NCI-H526 (cell line): ENCODE measurements around the gene C17orf107.
"Not testable (repeated sequence)": the region's sequence is repeated elsewhere in the genome, so short reads cannot be mapped to it uniquely, and the experiment has no call there.

Experiments used
- DNase-seq, 2 experiments: peaks; one replicate each; lab custom pipeline; 2025; lab: John Stamatoyannopoulos, UW

C17orf107 gene

DNA sequence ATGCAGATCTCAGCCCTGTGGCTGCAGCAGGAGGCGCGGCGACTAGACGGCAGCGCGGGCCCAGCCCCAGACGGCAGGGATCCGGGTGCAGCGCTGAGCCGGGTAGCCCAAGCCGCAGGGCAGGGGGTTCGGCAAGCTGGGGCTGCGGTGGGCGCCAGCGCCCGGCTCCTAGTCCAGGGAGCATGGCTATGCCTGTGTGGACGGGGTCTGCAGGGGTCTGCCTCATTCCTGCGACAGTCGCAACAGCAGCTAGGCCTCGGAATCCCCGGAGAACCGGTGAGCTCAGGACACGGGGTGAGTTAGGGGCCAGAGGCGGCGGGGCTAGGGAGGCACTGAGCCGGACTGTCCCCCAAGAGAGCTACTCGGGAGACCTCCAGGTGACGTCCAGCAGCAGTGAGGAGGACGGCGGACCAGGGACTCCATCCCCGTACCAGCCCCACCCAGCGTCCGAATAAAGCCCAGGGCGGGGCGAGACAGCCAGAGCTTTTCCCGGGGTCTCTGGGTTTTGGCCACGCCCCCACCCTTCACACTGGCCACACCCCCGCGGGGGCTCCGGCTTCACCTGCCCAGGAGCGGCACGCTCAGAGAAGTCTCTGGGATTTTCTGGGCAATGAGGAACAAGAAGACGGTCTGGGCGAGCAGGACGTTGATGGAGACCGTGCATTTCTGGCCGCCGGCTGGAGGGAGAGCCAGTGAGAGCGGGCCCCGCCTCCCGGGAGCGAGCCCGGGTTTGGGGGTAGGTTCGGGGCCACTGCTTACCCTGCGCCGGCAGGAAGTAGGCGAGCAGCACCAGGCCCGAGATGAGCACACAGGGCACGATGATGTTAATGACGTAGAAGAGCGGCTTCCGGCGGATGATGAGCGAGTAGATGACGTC is 1.1 kb downstream of the C17orf107 start:
- DNase-seq: no peak

GRCh38 chr17:4901108-4901647 is 1.8 kb downstream of the C17orf107 start:
- no peak for DNase-seq

DNA sequence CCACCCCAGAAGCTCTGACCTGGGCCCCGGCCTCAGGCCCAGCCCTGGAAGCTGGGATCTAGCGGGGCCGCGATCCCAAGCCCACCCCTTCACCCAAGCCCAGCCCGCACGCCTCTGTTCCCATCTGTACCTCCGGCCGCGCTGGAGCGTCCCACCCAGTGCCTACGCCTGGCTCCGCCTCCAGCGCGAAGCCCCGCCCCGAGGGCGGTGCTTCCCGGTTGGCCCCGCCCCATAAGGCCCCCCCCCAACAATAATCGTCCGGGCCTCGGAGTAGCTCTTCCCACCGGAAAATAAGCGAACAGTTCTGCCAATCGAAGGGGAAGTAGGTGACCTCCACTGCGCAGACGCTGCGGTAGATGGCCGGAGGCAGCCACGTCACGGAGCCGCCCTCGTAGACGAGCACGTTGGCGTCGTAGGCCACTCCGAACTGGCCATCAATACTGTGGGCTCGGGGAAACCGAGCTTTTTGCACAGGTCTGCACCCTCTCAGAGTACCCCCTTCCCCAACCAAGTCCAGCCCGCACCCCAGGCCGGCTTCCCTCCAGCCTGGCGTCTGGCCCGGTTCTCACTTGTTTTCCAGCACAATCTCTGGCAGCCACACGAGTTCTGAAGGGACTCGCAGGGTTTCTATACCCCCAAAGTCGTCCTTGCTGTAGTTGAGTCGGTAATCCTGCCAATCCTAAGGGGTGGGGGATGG is 2.5 kb downstream of the C17orf107 start:
- no peak for DNase-seq

GRCh38 chr17:4902540-4902939 is 3.2 kb downstream of the C17orf107 start:
- DNase-seq: no peak

DNA sequence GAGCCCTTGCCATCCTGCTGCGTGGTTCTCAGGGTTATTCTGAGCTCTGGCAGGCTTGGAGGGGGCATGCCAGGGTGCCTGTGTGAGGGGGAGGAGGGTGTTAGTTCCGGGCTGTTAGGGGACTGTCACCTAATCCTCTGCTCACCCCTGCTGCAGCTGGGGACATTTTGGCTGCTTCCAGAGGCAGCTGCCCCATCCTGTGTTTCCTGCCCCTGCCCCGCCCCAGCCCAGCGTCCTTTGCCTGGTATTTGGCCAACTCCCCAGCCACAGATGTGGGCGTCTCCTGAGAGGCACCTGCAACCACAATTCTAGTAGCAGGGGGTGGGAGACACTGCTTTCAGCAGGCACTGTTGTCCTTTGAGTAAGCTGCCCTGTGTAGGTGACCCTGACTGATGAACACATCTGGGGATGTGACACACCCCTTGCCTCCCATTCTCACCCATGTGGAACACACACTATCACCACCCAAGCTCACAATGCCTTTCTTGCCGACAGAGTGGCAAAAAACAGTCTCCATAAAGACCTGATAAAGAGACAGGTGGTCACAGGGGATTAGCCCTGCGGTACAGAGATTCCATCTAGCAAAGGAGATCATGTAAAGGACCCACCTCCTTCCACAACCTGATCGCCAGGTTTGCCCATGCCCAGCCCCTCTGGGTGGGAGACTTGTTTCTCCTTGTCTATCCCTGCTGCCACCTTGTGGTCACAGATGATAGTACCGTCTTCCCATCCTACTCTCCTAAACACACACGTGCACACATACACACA is 3.9 kb downstream of the C17orf107 start, which contains the start of gene CHRNE:
TSS of gene CHRNE (minus strand) at position 48 of the 768 bp plus-strand sequence. CDS start at position 13, 35 bp downstream.
- DNase-seq: peak; percentile 71 to 82

DNA sequence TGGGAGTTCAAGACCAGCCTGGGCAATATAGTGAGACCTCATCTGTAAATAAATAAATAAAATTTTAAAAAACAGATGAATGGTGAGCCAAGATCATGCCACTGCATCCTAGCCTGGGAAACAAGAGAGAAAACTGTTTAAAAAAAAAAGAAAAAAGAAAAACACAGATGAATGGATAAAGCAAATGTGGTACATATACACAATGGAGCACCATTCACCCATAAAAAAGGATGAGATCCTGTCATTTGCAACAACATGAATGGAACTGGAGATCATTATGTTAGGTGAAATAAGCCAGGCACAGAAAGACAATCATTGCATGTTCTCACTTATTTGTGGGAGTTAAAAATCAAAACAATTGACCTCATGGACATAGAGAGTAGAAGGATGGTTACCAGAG is 7.3 kb downstream of the C17orf107 start:
- DNase-seq: not testable (repeated sequence)

- peak in 1 of 2 experiments; percentile 22 for DNase-seq
These were observed 9.0 kb downstream of the C17orf107 start for GRCh38 chr17:4908301-4908700.

DNA sequence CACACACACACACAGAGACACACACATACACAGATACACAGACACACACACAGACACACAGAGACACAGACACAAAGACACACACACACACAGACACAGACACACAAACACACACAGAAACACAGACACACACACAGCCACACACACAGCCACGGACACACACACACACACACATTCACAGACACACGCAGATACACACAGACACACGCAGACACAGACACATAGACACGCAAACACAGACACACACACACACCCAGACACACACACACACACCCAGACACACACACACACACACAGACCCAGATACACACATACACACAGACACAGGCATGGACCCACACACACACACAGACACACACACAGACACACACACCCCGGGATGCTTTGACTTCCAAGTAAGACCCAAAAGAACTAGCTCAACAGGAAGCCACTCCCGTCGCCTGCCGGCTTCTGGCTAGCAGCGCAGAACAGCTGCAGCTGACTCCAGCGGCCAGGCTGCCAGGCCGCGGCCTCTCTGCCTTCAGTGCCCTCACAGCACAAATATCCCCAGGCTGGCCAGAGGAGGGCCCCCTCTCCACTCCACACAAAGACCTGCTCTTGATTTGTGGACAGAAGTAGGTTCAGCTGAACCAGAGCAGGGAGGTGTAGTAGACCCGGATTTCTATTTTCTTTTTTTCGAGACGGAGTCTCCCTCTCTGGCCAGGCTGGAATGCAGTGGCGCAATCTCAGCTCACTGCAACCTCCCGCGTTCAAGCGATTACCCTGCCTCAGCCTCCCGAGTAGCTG is 9.6 kb downstream of the C17orf107 start:
- peak; percentile 66 to 85 for DNase-seq

DNA sequence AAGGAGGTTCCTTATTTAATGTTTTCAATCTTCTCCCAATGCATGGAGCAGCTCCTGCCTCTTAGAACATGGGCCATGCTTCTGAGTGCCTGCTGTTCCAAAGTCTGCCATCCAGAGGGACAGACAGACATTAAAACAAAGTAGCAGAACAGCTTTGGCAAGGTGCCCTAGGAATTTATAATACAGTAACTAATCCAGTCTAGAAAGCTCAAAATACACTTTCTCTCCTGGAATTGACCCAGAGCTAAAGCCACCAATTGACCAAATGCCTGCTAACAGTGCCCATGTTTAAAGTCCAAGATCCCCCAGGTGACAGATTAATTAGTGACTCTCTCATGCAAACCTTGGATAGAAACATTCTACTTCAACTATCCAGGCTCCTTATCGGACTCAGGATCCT is 14.7 kb downstream of the C17orf107 start:
- no peak for DNase-seq

DNA sequence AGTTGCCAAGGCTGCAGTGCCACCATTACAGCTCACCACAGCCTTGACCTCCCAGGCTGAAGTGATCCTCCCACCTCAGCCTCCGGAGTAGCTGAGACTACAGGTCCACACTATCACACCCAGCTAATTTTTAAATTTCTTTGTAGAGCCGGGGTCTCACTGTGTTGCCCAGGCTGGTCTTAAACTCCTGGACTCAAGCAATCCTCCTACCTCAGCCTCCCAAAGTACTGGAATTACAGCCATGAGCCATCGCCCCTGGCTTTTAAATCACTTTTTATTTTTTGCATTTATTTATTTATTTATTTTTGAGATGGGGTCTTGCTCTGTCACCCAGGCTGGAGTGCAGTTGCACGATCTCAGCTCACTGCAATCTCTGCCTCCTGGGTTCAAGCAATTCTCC is 15.2 kb downstream of the C17orf107 start:
- not testable (repeated sequence) for DNase-seq

- DNase-seq: no peak
These were observed 20.2 kb downstream of the C17orf107 start for GRCh38 chr17:4919511-4920047.

DNA sequence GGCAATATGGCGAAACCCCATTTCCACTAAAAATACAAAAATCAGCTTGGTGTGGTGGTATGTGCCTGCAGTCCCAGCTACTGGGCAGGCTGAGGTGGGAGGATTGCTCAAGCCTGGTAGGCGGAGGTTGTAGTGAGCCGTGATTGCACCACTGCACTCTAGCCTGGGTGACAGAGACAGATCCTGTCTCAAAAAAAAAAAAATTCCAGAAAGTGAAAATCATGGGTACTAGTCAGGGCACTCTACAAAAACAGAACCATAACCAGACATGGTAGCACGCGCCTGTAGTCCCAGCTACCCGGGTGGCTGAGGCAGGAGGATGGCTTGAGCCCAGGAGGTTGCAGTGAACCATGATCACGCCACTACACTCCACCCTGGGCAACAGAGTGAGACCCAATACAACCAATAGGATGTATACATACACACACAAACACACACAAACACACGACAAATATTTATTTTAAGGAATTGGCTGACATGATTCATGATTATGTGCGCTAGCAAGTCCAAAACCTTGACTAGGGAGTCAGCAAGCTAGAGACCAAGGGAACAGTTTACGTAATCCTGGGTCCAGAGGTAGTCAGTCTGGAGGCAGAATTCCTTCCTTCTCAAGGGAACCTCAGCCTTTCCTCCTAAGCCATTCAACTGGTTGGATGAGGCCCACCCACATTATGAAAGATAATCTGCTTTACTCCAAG is 21.2 kb downstream of the C17orf107 start:
- DNase-seq: no peak

- no peak for DNase-seq
These were observed 22.0 kb downstream of the C17orf107 start for GRCh38 chr17:4921320-4921719.

DNA sequence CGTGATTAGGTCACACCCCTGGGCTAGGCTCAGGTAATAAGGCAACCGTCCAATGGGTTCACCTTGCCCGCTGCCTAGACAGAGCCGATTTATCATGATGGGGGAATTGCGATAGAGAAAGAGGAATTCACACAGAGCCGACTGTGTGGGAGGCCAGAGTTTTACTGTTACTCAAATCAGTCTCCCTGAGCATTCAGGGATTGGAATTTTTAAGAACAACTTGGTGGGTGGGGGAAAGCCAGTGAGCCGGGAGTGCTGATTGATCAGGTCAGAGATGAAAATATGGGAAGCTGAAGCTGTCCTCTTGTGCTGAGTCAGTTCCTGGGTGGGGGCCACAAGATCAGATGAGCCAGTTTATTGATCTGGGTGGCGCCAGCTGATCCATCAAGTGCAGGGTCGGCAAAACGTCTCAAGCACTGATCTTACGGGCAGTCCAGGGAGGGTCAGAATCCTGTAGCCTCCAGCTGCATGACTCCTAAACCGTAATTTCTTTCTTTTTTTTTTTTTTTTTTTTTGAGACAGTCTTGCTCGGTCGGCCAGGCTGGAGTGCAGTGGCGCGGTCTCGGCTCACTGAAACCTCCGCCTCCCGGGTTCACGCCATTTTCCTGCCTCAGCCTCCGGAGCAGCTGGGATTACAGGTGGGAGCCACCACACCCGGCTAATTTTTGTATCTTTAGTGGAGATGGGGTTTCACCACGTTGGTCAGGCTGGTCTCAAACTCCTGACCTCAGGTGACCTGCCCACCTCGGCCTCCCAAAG is 27.4 kb downstream of the C17orf107 start:
- not testable (repeated sequence) for DNase-seq

- DNase-seq: no peak
These were observed 29.5 kb downstream of the C17orf107 start for GRCh38 chr17:4928881-4929280.

DNA sequence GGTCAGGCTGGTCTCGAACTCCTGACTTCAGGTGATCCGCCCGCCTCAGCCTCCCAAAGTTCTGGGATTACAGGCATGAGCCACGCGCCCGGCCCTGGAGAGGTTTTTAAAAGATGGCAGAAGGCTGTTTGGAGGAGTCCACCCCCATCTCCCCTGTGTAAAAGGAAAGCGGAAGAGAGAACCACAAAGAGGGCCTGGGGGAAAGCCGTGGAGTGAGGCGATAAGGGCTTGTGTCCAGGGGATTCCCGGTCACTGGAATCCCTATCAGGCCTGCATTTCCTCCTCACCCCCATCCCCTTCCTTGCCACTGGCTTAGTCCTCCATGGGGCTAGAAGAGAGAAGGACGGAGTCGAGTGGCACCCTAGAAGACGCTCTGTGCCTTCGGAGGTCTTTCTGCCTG is 32.6 kb downstream of the C17orf107 start, which contains the start of gene GP1BA:
TSS of gene GP1BA (plus strand) at position 315 of the 400 bp plus-strand sequence. CDS start 328 bp downstream, outside the sequence.
- no peak for DNase-seq

- DNase-seq: no peak
These were observed 33.4 kb downstream of the C17orf107 start for GRCh38 chr17:4932756-4933155.

- no peak for DNase-seq
These were observed 34.3 kb downstream of the C17orf107 start for GRCh38 chr17:4933646-4934045.
